MM.1S (cell line): ENCODE measurements around the gene IARS1.

Experiments
- DNase-seq: peaks from one replicate; pipeline ENCODE4 v3.0.0-alpha.2; 2015
- H2AFZ ChIP-seq: fragments of 300-600 bp; sonication (generic); 2 replicates; pipeline ENCODE4 v1.6.0; 2016; ENCODE audit warnings: antibody characterized with exemption, low read length
- H3F3A ChIP-seq: fragments of 300-600 bp; sonication (generic); 2 replicates; pipeline ENCODE4 v1.6.1; 2016; ENCODE audit warnings: mild to moderate bottlenecking, antibody characterized with exemption, low read length, moderate library complexity, mixed read lengths; ENCODE audit not compliant: insufficient read depth
- H3K27ac ChIP-seq: fragments of 300-600 bp; sonication (generic); 2 replicates; pipeline ENCODE4 v1.5.1; 2016; ENCODE audit warnings: mild to moderate bottlenecking, low read length
- H3K27me3 ChIP-seq: fragments of 300-600 bp; sonication (generic); replicated peaks from 2 replicates; pipeline ENCODE4 v1.6.0; 2016; ENCODE audit warnings: low read length; ENCODE audit not compliant: insufficient read depth
- H3K36me3 ChIP-seq: fragments of 300-600 bp; sonication (generic); replicated peaks from 2 replicates; pipeline ENCODE4 v1.6.1; 2016; ENCODE audit warnings: mild to moderate bottlenecking, low read length, mixed read lengths; ENCODE audit not compliant: insufficient read depth
- H3K4me1 ChIP-seq: fragments of 300-600 bp; sonication (generic); 2 replicates; pipeline ENCODE4 v1.6.1; 2016; ENCODE audit warnings: low read length, mixed read lengths
- H3K4me2 ChIP-seq: fragments of 300-600 bp; sonication (generic); 2 replicates; pipeline ENCODE4 v1.6.0; 2016; ENCODE audit warnings: low read depth, low read length
- H3K4me3 ChIP-seq: fragments of 300-600 bp; sonication (generic); 2 replicates; pipeline ENCODE4 v1.5.1; 2016; ENCODE audit warnings: low read length, mixed read lengths
- H3K79me2 ChIP-seq: fragments of 300-600 bp; sonication (generic); 2 replicates; pipeline ENCODE4 v1.6.1; 2016; ENCODE audit warnings: mixed run types, low read length, mixed read lengths
- H3K9ac ChIP-seq: fragments of 300-600 bp; sonication (generic); 2 replicates; pipeline ENCODE4 v1.6.1; 2016; ENCODE audit warnings: low read length, mixed read lengths
- H3K9me2 ChIP-seq: fragments of 300-600 bp; sonication (generic); replicated peaks from 2 replicates; pipeline ENCODE4 v1.6.1; 2016; ENCODE audit warnings: mild to moderate bottlenecking, low read length, mixed read lengths; ENCODE audit not compliant: insufficient read depth
- H3K9me3 ChIP-seq: fragments of 300-600 bp; sonication (generic); replicated peaks from 2 replicates; pipeline ENCODE4 v1.6.1; 2016; ENCODE audit warnings: mild to moderate bottlenecking, low read length, mixed read lengths; ENCODE audit not compliant: insufficient read depth
- H4K20me1 ChIP-seq: fragments of 300-600 bp; sonication (generic); 2 replicates; pipeline ENCODE4 v1.6.1; 2016; ENCODE audit warnings: mild to moderate bottlenecking, low read length, moderate library complexity, mixed read lengths; ENCODE audit not compliant: insufficient read depth
- CTCF ChIP-seq: fragments of 300-600 bp; sonication (generic); IDR thresholded peaks from 2 replicates; pipeline ENCODE4 v1.5.1; 2016; ENCODE audit warnings: antibody characterized with exemption, low read length, mixed read lengths
- EZH2 ChIP-seq: fragments of 300-600 bp; sonication (generic); optimal IDR thresholded peaks from 2 replicates; pipeline ENCODE3; 2017; ENCODE audit warnings: low read depth, mild to moderate bottlenecking, antibody characterized with exemption, low read length, mixed read lengths
- EZH2phosphoT487 ChIP-seq: fragments of 300-600 bp; sonication (generic); IDR thresholded peaks from 2 replicates; pipeline ENCODE4 v1.6.1; 2018; ENCODE audit warnings: antibody characterized with exemption, low read length

The IARS1 gene

GRCh38 chr9:92324889-92325268 lies 31.4 kb upstream of the IARS1 start:
- no peaks in the 10 kb centered on the region for H4K20me1 ChIP-seq
- no peaks in the 10 kb centered on the region for H3K27me3 ChIP-seq
- peak overlapping the region; percentile 99 for H3K9ac ChIP-seq
- H3F3A ChIP-seq = no peaks in the 10 kb centered on the region; the same call in 1 of the 2 replicates
- peak overlapping the region; percentile 77 for H3K4me2 ChIP-seq
- peaks cover 26% of the 10 kb centered on the region for H3K4me1 ChIP-seq
- H3K9me2 ChIP-seq = no peaks in the 10 kb centered on the region
- TF ChIP-seq CTCF (no peak), EZH2phosphoT487 (no peak), EZH2 (no peak)
- H3K36me3 ChIP-seq = peaks cover 6% of the 10 kb centered on the region
- H2AFZ ChIP-seq = peak overlapping the region; percentile 78
- no peaks in the 10 kb centered on the region for H3K9me3 ChIP-seq
- no peak for DNase-seq
- peak overlapping the region; percentile 88 for H3K4me3 ChIP-seq
- H3K27ac ChIP-seq = peak overlapping the region; percentile 96
- H3K79me2 ChIP-seq = peaks cover 79% of the 10 kb centered on the region

- H3K27ac ChIP-seq = no peak overlapping the region
These were observed 30.9 kb upstream of the IARS1 start for GRCh38 chr9:92324431-92324830.

GRCh38 chr9:92315456-92315855 lies 22.0 kb upstream of the IARS1 start:
- no peaks in the 10 kb centered on the region for H3F3A ChIP-seq
- H3K9me2 ChIP-seq = no peaks in the 10 kb centered on the region
- H3K4me2 ChIP-seq = no peak overlapping the region
- H3K27ac ChIP-seq = no peak overlapping the region
- no peak overlapping the region for H3K4me3 ChIP-seq
- no peaks in the 10 kb centered on the region for H3K9me3 ChIP-seq
- H2AFZ ChIP-seq = no peak overlapping the region
- no peak for DNase-seq
- TF ChIP-seq EZH2phosphoT487 = no peak
- peaks cover 17% of the 10 kb centered on the region for H3K36me3 ChIP-seq
- no peak overlapping the region for H3K9ac ChIP-seq
- H4K20me1 ChIP-seq = no peaks in the 10 kb centered on the region
- H3K27me3 ChIP-seq = no peaks in the 10 kb centered on the region
- peaks cover 35% of the 10 kb centered on the region for H3K79me2 ChIP-seq
- peaks cover 7% of the 10 kb centered on the region; the same call in 1 of the 2 replicates for H3K4me1 ChIP-seq

More at GRCh38 chr9:92324431-92324830, 30.9 kb upstream of the IARS1 start:
- Histone ChIP-seq H3K9ac (peak overlapping the region; percentile 99), H3K4me3 (peak overlapping the region; percentile 88), H3F3A (no peaks in the 10 kb centered on the region; the same call in 1 of the 2 replicates), H2AFZ (0 out of 2 replicates have a peak overlapping the region, but pooled peaks have one; percentile 78), H4K20me1 (no peaks in the 10 kb centered on the region), H3K79me2 (peaks cover 75% of the 10 kb centered on the region), H3K4me2 (peak overlapping the region; percentile 77), H3K36me3 (peaks cover 6% of the 10 kb centered on the region), H3K9me2 (no peaks in the 10 kb centered on the region), H3K9me3 (no peaks in the 10 kb centered on the region), H3K27me3 (no peaks in the 10 kb centered on the region), H3K4me1 (peaks cover 26% of the 10 kb centered on the region)
- no peak for TF ChIP-seq EZH2phosphoT487
- no peak for TF ChIP-seq EZH2
- no peak for TF ChIP-seq CTCF
- DNase-seq = no peak

GRCh38 chr9:92313624-92314012 lies 20.1 kb upstream of the IARS1 start:
- Histone ChIP-seq H3K4me2 (no peak overlapping the region), H3K27me3 (no peaks in the 10 kb centered on the region), H3F3A (no peaks in the 10 kb centered on the region), H3K4me1 (peaks cover 25% of the 10 kb centered on the region), H3K9ac (no peak overlapping the region), H4K20me1 (no peaks in the 10 kb centered on the region), H3K79me2 (peaks cover 40% of the 10 kb centered on the region), H3K36me3 (peaks cover 9% of the 10 kb centered on the region), H3K9me3 (no peaks in the 10 kb centered on the region), H2AFZ (no peak overlapping the region), H3K4me3 (no peak overlapping the region), H3K9me2 (no peaks in the 10 kb centered on the region), H3K27ac (no peak overlapping the region)
- no peak for TF ChIP-seq CTCF
- no peak for TF ChIP-seq EZH2phosphoT487
- no peak for TF ChIP-seq EZH2
- no peak for DNase-seq
